Activated CD4-positive, alpha-beta T cell treated with anti-CD3 and anti-CD28 coated beads, Interleukin-2, amount 10 ng/mL, durations not matched to agents 24 days and 14 days (primary cell): Measurements from ENCODE around the gene SEMA3G. TPM values are rescaled to one million over a fixed set of nuclear protein-coding genes. Genes with fewer than 3 reads are reported as not detected.

ENCODE experiments used
- DNase-seq: peaks from one replicate; pipeline ENCODE4 v3.0.0; 2022
- H3K27ac Mint-ChIP-seq: one replicate; pipeline ENCODE4 v1.8.0; 2022; ENCODE audit warnings: mild to moderate bottlenecking, mixed read lengths
- H3K27me3 Mint-ChIP-seq: one replicate; pipeline ENCODE4 v1.8.0; 2022; ENCODE audit warnings: mixed read lengths
- H3K36me3 Mint-ChIP-seq: one replicate; pipeline ENCODE4 v1.8.0; 2022; ENCODE audit warnings: low read depth, mild to moderate bottlenecking, mixed read lengths
- H3K4me1 Mint-ChIP-seq: one replicate; pipeline ENCODE4 v1.8.0; 2021; ENCODE audit warnings: mixed read lengths
- H3K4me3 Mint-ChIP-seq: one replicate; pipeline ENCODE4 v1.8.0; 2022; ENCODE audit warnings: mild to moderate bottlenecking, moderate library complexity, mixed read lengths
- H3K9me3 Mint-ChIP-seq: one replicate; pipeline ENCODE4 v1.8.0; 2021; ENCODE audit warnings: mixed read lengths
- intact Hi-C: fragments of 100-400 bp; cut with micrococcal nuclease; formaldehyde crosslinking; loops from one replicate; pipeline ENCODE4 v1.15.1; 2023
- total RNA-seq: library from RNA; stranded (reverse); gene quantifications from 2 replicates; pipeline ENCODE4 v1.2.3, GENCODE V29; 2022

Gene SEMA3G
- total RNA-seq, 1 donor from 2014 or later, result 0.21 TPM

GRCh38 chr3:52470920-52471319 is 26.0 kb upstream of the SEMA3G start:
- Mint-ChIP-seq H3K4me3 (no peak overlapping the region), H3K9me3 (no peaks in the 10 kb centered on the region), H3K4me1 (peaks cover 4% of the 10 kb centered on the region), H3K27me3 (no peaks in the 10 kb centered on the region), H3K27ac (no peak overlapping the region), H3K36me3 (peaks cover 34% of the 10 kb centered on the region)
- no peak for DNase-seq
- intact Hi-C loops, result no loop called here

DNA sequence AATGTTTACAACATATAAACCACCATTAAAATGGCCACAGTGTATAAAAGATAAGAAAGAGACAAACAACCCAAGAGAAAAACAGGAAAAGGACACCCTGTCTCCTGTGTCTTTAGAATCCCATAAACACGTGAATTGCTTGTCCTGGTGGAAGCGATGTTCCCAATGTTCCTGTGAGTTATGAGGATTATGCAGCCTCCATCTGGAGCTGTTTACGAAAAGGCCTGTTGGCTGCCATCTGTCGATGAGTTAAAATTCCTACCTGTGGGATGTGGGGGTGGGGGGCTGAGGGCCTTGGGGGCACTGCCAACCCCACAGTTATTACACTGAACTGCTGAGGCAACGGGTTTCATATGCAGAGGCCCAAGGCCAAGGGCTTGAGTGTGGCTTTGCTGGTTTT is 24.1 kb upstream of the SEMA3G start:
- intact Hi-C loops, result no loop called here
- no peak for DNase-seq
- H3K4me3 Mint-ChIP-seq, result no peak overlapping the region
- H3K36me3 Mint-ChIP-seq, result peaks cover 30% of the 10 kb centered on the region
- no peak overlapping the region for H3K27ac Mint-ChIP-seq
- peaks cover 4% of the 10 kb centered on the region for H3K4me1 Mint-ChIP-seq
- H3K27me3 Mint-ChIP-seq, result no peaks in the 10 kb centered on the region
- no peaks in the 10 kb centered on the region for H3K9me3 Mint-ChIP-seq

- Mint-ChIP-seq H3K36me3 (peaks cover 25% of the 10 kb centered on the region), H3K27ac (no peak overlapping the region), H3K4me3 (no peak overlapping the region), H3K27me3 (no peaks in the 10 kb centered on the region), H3K4me1 (peaks cover 4% of the 10 kb centered on the region), H3K9me3 (no peaks in the 10 kb centered on the region)
- intact Hi-C loops, result no loop called here
- DNase-seq, result no peak
Observed at GRCh38 chr3:52468336-52468735, 23.4 kb upstream of the SEMA3G start.

GRCh38 chr3:52463416-52463815 is 18.5 kb upstream of the SEMA3G start:
- DNase-seq, result no peak
- Mint-ChIP-seq H3K9me3 (no peaks in the 10 kb centered on the region), H3K27me3 (no peaks in the 10 kb centered on the region), H3K4me3 (no peak overlapping the region), H3K4me1 (peaks cover 6% of the 10 kb centered on the region), H3K27ac (no peak overlapping the region), H3K36me3 (peaks cover 41% of the 10 kb centered on the region)
- intact Hi-C loops, result no loop called here

DNA sequence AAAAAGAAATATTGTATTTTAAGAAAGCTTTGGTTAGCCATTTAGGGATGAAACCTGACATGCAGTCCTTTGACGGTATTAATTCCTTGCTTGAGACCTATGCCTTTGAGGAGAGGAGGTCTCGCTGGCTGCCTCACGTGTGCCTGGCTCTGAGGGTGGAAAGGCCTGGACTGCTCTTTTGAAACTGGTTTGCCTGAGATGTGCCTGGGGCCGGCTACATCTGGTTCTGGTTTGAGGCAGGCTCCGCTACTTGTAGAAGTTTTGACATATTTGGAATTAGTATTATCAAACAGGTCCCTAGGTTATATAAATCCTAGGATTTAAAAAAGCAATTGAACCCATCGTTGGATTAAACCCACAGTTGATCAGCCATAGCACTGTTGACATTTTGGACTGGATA is 17.0 kb upstream of the SEMA3G start:
- intact Hi-C loops, result no loop called here
- H3K4me3 Mint-ChIP-seq, result no peak overlapping the region
- H3K9me3 Mint-ChIP-seq, result no peaks in the 10 kb centered on the region
- H3K4me1 Mint-ChIP-seq, result peaks cover 11% of the 10 kb centered on the region
- no peak for DNase-seq
- peaks cover 51% of the 10 kb centered on the region for H3K36me3 Mint-ChIP-seq
- no peaks in the 10 kb centered on the region for H3K27me3 Mint-ChIP-seq
- H3K27ac Mint-ChIP-seq, result no peak overlapping the region

- intact Hi-C loops, result loop anchor here (10.0 kb wide), 2 partner anchors 226 to 234 kb away; partner anchors contain the start of genes GNL3, PBRM1 and TLR9
- DNase-seq, result no peak
- H3K9me3 Mint-ChIP-seq, result no peaks in the 10 kb centered on the region
- peaks cover 43% of the 10 kb centered on the region for H3K36me3 Mint-ChIP-seq
- no peak overlapping the region for H3K27ac Mint-ChIP-seq
- no peak overlapping the region for H3K4me3 Mint-ChIP-seq
- H3K4me1 Mint-ChIP-seq, result peaks cover 27% of the 10 kb centered on the region
- no peaks in the 10 kb centered on the region for H3K27me3 Mint-ChIP-seq
Observed at GRCh38 chr3:52458770-52459545, 14.1 kb upstream of the SEMA3G start.

DNA sequence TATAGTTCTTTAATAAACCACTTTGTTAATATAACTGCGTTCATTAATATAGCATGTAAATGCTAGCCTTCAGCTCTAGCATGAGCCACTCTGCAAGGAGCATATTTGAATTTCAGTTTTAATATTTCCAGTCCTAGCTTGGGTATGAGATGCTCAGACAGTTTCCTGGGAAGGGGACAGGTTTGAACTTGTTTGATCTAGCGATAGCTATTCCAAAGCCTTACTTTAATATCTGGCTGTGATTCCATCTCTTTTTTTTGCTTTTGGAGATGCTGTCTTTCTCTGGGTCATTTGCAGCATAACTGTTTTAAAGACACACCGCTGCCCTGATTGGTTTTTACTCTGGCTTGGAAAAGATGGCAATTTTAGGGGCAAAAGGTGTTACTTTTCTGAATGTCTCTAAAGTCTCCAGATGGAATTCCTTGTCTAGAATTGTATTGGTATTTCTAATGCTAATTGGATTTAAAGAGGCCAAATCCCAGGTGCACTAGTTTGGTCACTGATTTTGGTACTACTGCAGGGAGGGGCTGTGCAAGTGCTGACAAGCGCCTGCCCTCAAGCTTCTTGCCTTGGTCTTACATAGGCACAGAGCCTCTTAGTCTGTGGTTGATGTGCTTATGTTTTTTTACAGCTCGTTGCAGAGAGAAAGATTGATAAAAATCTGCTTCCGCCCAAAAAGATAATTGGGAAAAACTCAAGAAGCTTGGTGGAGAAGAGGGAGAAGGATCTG is 13.3 kb upstream of the SEMA3G start:
- H3K4me1 Mint-ChIP-seq, result peaks cover 31% of the 10 kb centered on the region
- H3K4me3 Mint-ChIP-seq, result peak overlapping the region; percentile 35
- DNase-seq, result no peak
- H3K36me3 Mint-ChIP-seq, result peaks cover 40% of the 10 kb centered on the region
- H3K27me3 Mint-ChIP-seq, result no peaks in the 10 kb centered on the region
- H3K9me3 Mint-ChIP-seq, result no peaks in the 10 kb centered on the region
- intact Hi-C loops, result loop anchor here (10.0 kb wide), 2 partner anchors 227 to 233 kb away; partner anchors contain the start of genes GNL3, PBRM1 and TLR9
- H3K27ac Mint-ChIP-seq, result no peak overlapping the region

DNA sequence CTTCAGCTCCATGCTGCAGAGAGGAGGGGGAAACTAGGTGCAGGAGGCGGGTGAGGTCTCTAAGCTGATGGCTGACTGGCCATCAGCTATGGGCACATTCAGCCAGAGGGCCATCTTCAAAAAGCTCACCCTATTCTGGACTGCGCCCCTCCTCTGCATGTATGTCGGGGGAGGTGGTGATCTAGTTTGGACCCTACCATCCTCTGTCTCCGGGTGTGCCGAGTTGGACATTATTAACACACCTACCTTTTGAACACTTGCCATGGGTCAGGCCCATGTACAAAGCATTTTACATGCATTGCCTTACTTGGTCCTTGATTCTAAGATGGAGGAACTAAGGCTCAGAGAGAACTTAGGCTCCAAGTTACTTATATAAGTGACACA is 11.9 kb upstream of the SEMA3G start:
- Mint-ChIP-seq H3K9me3 (no peaks in the 10 kb centered on the region), H3K27ac (peak overlapping the region; percentile 89), H3K36me3 (peaks cover 31% of the 10 kb centered on the region), H3K4me3 (peak overlapping the region; percentile 99), H3K4me1 (peaks cover 28% of the 10 kb centered on the region), H3K27me3 (no peaks in the 10 kb centered on the region)
- no peak for DNase-seq
- intact Hi-C loops, result loop anchor here (2.0 to 10.0 kb wide), 3 partner anchors 80 to 232 kb away; partner anchors contain the start of genes GNL3, PBRM1, TLR9 and UQCC5

- intact Hi-C loops, result loop anchor here (2.0 to 10.0 kb wide), 3 partner anchors 81 to 231 kb away; partner anchors contain the start of genes GNL3, PBRM1, TLR9 and UQCC5
Observed at GRCh38 chr3:52456169-52456799, 11.4 kb upstream of the SEMA3G start.

DNA sequence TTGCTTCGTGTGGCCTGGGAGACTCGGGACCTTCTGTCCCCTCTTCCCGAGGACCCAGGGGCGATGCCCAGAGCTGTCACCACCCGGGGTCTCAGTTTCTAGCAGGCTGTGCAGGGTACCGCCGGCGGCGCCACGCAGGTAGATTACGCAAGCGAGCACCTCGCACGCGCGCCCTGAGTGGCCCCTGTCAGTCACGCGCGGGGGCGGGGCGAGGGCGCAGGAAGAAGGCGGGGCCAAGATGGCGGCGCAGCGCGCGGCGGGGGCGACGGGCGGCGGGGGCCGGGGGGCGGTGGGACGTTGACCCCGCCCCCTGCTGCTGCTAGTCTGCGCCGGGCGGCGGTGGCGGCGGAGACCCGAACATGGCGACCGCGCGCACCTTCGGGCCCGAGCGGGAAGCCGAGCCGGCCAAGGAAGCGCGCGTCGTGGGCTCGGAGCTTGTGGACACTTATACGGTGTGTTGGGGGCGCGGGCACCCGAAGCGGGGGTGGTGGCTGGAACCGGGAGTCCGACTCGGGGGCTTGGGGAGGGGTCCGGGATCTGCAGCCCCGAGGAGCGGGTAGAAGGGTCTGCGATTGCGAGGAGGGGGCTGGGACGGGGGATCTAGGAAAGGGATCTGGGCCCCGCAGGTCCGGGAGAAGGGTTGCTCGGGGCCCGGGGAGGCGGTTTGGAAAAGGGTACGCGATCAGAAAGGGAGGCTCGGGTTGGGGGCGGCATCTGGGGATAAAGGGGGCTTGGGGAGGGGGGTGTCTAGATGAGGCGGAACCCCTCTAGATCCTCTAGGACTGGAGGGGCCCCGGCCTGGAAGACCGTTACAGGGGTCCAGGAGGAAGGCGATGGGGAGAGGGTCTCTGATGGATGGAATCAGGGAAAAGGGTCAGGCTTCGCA is 10.6 kb upstream of the SEMA3G start, which contains the start of gene NISCH:
Gene NISCH, plus strand, starts transcription at position 322 of the 886 bp plus-strand sequence. Its CDS starts 38 bp downstream, at position 360.
- Mint-ChIP-seq H3K9me3 (no peaks in the 10 kb centered on the region), H3K27ac (peak within 1 kb of the TSS; percentile 89), H3K27me3 (no peaks in the 10 kb centered on the region), H3K4me3 (peak within 1 kb of the TSS; percentile 99), H3K36me3 (peaks cover 28% of the 10 kb centered on the region), H3K4me1 (peaks cover 28% of the 10 kb centered on the region)
- intact Hi-C loops, result loop anchor here (2.0 to 10.0 kb wide), 3 partner anchors 81 to 231 kb away; partner anchors contain the start of genes GNL3, PBRM1, TLR9 and UQCC5
- DNase-seq, result peak; percentile 100

More at GRCh38 chr3:52456169-52456799, 11.4 kb upstream of the SEMA3G start:
- Mint-ChIP-seq H3K36me3 (peaks cover 30% of the 10 kb centered on the region), H3K9me3 (no peaks in the 10 kb centered on the region), H3K27ac (peak overlapping the region; percentile 89), H3K27me3 (no peaks in the 10 kb centered on the region), H3K4me3 (peak overlapping the region; percentile 99), H3K4me1 (peaks cover 28% of the 10 kb centered on the region)
- DNase-seq, result peak; percentile 66

- Mint-ChIP-seq H3K36me3 (peaks cover 24% of the 10 kb centered on the region), H3K9me3 (no peaks in the 10 kb centered on the region), H3K27me3 (no peaks in the 10 kb centered on the region), H3K4me1 (peaks cover 28% of the 10 kb centered on the region), H3K4me3 (peak overlapping the region; percentile 99), H3K27ac (peak overlapping the region; percentile 89)
- no peak for DNase-seq
- intact Hi-C loops, result loop anchor here (10.0 kb wide), 2 partner anchors 230 kb away; partner anchors contain the start of genes GNL3, PBRM1 and TLR9
Observed at GRCh38 chr3:52454938-52455282, 10.0 kb upstream of the SEMA3G start.

DNA sequence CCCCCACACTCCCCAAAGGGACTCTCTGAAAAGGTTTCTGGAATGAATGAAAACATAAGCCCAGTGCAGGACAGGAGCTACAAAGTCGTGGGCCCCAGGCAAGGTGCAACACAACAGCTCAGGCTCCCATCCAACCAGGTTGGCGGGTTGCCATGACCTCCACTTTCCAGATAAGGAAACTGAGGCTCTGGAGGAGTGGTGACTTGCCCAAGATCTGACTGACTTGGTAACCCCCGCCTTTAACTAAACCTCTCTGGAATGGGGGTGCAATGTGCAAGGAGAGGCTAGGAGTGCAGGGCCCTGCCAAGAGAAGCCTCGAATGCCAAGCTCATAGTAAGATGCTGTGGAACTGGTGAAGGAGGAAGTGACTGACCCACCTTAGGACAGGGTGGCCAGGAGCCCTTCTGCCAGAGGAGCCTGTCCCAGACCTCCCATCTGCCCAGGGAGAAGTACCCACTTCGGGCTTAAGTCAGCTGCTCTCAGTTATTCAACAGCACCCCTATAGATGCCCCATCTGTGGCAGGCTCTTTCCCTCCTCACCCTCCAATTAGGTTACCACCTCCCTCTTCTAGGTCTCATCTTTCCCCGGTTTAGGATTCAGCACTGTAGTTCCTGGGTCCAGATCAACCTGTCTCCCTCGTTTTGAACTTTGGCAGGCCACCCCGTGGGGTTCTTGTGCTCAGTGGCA is 9.5 kb upstream of the SEMA3G start:
- no peaks in the 10 kb centered on the region for H3K9me3 Mint-ChIP-seq
- intact Hi-C loops, result loop anchor here (10.0 kb wide), 2 partner anchors 230 kb away; partner anchors contain the start of genes GNL3, PBRM1 and TLR9
- H3K27ac Mint-ChIP-seq, result peak overlapping the region; percentile 89
- H3K4me1 Mint-ChIP-seq, result peaks cover 28% of the 10 kb centered on the region
- DNase-seq, result peak; percentile 64
- peak overlapping the region; percentile 99 for H3K4me3 Mint-ChIP-seq
- no peaks in the 10 kb centered on the region for H3K27me3 Mint-ChIP-seq
- H3K36me3 Mint-ChIP-seq, result peaks cover 21% of the 10 kb centered on the region
